Iris pigment epithelial cell (primary cell): ENCODE data around the gene TTYH2.
"Not testable (repeated sequence)": the region's sequence is repeated elsewhere in the genome, so short reads cannot be mapped to it uniquely, and the experiment has no call there.

Experiments
- DNase-seq: peaks from one replicate; pipeline ENCODE4 v3.0.0-alpha.2; 2011; ENCODE audit warnings: low read depth

TTYH2 gene

DNA sequence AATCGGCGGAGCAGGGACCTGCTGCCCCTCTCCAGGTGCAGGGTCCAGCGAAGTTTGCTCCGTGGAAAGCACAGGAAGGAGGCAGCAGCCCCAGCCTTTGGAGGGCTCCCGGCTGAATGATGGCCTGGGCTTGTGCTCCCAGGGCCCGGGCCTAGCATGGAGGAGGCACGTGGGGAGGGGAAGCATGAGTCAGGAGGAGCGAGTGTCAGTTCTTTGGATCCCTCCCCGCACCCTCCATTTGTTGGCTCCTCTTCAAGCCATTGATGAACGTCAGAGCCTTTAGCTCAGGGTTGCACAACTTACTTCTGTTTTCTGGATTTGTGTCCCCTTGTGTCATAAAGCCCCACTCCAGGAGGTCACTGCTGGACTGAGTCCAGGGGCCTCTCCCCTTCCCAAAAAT, 25.8 kb downstream of the TTYH2 start:
- peak; percentile 9 for DNase-seq

DNA sequence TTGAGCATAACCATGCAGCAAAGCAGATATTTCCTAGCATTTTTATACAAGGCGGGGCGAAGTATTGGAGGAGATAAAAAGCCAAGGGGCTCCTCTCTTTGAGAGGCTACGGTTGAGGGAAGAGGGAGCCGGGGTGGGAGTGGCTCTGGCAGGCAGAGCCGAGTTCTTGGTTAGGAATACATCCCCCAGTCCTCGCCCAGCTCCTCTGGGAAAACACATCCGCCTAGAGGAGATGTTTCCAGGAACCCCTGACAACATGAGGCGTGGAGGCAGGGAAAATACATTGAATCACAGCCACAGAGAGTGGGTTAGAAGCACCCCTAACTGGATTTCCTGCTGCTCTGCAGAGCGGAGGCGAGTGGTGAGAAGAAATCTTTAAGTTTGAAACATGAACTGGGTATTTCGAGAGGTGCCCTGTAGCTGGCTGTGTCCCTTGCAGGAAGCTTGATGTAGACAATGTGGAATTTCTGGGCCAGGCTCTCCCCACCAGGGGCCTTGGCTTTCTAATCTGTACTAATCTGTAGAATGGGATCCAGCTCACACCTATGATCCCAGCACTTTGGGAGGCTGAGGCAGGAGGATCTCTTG, 27.3 kb downstream of the TTYH2 start:
- DNase-seq, result peak; percentile 10

DNA sequence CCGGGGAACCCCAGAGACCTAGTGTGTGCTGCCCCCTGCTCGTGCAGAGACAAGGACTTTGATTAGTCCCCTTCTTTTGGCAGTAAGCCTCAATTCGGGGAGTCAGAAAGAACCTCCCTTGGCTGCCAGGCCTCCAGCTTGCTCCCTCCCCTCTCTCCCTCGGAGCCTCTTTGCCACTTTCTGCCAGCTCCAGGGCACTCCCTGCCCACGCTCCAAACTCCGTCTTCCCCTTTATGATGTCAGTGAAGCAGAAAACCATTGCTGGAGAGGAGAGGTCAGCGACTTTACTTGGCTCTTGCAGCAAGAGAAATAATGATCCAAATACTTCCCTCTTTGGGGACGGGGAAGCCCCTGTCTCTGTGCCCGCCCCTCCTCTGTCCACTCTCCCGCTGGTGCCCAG, 28.1 kb downstream of the TTYH2 start:
- DNase-seq, result no peak

DNA sequence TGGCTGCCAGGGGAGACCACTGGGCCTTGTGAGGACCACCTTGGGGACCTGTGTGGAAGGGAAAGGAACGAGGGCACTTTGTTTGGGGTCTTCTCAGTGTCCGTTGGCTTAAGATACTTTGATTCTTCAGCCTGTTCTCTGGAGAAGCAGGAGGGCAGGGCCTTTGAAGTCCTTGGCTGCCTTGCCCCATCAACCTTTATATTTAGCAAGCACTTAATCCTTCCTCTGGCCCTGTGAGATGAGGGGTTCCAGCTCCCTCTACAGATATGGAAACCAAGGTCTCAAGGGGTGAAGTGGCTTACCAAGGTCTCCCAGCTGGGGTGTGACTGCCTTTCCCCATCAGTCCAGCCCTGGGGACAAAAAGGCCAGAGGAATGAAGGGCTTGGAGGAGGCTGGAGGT, 28.5 kb downstream of the TTYH2 start:
- no peak for DNase-seq

DNA sequence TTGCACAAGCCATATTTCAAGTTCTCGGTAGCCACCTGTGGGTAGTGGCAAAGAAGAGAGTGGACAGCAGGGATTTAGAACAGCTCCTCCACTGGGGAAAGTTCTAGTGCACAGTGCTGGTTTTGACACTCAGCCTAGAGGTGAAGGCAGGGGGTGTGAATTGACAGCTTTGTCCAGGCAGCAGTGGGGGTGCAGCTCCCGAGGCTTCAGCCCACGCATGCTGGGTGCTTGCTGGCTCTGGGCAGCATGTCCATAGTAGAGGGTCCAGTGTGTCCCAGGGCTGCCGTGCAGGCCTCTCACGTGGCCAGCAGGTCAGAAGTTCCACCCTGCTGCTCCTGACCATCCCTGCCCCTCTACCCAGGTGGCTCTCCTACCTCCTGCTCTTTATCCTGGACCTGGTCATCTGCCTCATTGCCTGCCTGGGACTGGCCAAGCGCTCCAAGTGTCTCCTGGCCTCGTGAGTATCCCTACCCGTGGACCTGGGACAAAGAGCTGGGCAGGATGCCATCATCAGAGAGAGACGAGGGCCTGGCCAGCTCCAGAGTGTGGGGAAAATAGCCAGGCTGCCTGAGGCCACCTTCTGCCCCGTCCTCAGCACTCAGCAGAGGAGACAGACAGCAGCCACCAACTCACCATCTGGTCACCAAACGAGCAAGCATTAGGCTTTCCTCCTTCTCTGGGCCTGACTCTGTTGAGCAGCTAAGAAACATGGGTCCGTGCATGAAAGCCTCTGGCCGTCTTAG, 29.8 kb downstream of the TTYH2 start:
- DNase-seq, result no peak

DNA sequence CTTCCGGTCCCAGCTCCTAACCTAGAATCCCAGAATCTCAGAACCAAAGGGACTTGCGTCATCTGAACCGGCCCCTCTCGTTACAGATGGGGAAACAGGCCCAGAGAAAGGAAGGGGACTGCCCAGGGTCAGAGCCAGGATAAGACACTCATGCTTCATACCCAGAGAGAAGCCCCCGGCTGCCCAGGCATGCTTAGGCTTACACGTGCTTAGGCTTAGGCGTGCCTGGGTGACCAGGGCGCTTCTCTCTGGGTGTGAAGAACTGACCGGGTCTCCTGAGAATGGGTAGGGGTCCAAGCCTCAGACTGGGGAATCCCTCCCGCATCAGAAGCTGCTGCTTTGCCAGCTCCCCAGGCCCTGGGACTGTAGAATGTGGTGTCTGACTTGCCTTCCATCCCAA, 30.8 kb downstream of the TTYH2 start:
- no peak for DNase-seq

DNA sequence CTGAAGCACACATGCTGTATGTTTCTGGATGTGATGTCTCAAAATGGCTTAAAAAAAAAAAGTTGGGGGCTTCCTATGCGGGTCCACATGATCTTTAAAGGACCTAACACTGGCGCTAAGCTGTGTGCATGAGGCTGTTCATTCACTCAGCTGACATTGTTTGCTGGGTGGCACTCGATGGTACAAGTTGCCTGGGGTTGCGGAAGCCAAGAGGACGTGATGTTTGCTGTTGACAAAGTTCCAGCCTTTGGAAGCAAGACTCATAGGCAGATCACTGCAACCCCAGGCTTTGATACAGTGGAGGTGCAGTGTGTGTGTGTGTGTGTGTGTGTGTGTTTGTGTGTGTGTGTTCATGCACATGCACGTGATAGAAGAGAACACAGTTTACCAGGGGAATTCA, 31.2 kb downstream of the TTYH2 start:
- DNase-seq, result no peak

DNA sequence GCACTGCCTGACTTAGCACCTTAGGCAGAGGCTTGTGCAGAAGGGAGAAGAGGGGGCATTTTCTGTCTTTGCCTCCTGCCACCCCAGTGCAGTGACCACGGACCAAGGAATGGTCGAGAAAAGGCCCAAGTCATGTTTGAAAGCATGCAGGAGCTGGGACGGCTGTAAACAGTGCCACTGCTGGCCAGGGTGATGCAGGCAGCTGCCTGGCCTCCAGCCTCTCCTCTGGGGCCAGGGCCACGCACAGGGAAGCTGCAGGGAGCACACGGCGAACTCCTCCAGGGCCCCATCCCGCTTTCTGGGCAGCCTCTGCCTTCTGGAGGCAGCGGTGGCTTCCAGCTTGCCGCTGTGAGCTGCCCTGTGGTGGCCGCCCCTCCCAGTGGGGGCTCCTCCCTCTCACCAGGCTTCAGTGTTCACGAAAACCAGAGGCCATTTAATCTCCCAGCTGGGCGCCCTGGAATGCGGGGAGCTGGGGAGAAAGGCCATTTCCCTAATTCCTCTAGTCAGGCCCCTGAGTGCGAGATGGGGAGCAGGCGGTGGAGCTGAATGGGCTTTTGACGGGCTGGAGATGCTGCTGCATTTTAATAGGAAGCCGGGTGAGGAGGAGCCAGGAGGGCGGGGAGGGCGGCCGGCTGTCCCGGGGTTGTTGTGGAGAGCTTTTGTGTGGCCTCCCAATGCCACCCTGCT, 31.9 kb downstream of the TTYH2 start:
- no peak for DNase-seq

DNA sequence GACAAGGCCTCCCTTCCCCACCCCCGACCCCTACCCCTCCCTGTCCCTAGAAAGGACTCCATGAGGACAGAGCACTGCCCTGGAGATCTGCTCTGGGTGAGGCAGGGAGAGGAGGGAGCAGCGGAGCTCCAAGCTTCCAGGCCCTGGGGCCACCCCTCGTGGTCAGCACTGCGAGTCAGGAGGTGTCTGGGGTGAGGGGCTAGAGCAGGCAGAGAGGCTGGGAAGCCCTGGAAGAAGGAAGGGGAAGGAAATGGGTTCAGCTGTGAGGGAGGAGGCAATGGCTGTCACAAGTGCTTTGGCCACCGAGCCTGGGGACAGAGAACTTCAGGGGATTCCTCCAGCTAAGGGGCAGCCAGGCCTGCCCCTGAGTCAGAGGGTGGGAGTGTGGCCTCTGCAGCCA, 32.5 kb downstream of the TTYH2 start:
- no peak for DNase-seq

DNA sequence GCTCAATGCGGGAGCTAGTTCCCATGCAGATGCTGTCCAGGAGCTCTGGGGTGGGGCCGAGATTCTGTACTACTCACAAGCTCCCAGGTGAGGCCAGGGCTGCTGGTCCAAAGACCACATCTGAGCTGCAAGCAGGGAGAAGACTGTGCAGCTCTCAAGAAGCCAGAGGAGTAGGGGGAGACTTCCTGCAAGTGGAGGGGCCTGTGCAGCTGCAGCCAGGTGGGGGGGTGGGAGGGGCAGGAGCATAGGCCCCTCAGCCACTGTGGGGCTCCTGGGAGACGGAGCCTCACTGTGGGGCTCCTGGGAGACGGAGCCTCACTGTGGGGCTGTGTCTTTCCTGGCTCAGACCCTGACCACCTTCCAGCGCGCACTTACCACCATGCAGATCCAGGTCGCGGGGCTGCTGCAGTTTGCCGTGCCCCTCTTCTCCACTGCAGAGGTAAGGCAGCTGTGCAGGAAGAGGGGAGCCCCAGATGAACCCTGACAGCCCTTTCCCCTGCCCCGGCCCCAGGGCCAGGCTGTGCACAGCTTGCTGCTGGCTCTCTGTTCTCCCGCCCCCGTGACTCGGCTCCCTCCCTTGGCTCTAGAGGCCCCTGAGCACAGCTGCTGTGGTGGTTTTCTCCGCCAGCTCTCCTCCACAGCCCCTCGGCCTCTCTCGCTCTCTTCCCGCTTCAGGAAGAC, 36.4 kb downstream of the TTYH2 start:
- no peak for DNase-seq

DNA sequence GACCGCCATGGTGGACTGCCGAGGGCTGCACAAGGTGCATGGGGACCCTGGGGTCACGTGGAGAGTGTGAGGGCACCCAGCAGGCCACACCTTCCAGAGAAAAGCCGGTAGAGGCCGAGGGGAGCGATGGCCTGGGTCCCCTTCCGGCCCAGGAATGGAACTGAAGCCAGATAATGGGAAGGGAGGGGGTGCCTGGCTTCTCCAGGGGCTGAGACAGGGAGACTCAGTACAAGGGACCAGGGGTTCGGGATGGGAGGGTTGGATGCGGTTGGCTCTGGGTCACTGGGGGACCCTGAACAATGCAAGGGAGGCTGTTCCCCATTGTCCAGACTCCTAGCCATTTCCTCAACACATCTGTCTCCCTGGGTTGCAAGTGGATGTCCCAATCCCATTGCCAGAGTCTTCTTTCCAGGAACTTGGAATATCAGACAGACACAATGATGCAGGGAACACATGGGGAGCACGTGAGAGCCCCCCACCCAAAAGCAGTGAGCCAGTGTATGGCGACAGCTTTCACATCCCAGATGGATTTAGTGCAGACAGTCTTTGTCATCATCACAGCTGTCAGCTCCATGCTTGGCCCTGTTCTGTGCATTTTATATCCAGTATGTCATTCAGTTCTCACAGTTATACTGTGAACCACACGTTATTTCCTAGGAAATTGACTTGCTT, 37.1 kb downstream of the TTYH2 start:
- DNase-seq, result no peak

DNA sequence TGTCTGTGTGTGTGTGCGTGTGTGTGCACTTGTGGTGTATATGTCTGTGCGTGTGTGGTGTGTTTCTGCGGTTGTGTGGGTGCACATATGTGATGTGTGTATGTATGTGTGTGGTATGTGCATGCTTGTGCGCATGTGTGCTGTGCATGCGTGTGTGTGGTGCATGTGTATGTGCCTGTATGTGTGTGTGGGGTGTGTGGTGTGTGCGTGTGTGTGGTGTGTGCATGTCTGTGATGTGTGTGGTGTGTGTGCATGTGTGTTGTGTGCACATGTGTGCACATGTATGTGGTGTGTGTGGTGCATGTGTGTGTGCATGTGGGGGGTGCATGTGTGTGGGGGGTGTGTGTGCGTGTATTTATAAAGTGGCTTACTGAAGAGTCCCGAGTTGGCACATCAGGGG, 37.7 kb downstream of the TTYH2 start:
- DNase-seq, result no peak

DNA sequence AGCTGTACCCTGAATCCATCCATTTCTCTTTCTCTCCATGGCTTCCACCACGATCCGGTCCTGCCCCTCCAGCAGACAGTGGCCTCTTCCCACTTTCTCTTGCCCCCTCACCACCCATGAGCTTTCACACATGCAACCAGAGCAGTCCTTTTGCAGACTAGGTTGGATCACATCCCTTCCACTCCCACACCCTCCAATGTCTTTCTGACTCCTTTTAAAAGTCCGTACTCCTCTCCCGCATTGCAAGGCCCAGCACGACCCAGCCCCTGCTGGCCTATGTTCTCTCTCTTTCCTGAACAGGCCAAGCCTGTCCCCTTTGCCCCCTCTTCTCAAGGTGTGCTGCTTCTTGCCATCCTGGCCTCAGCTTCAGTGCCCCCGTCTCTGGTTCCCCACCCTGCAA, 38.2 kb downstream of the TTYH2 start:
- no peak for DNase-seq

DNA sequence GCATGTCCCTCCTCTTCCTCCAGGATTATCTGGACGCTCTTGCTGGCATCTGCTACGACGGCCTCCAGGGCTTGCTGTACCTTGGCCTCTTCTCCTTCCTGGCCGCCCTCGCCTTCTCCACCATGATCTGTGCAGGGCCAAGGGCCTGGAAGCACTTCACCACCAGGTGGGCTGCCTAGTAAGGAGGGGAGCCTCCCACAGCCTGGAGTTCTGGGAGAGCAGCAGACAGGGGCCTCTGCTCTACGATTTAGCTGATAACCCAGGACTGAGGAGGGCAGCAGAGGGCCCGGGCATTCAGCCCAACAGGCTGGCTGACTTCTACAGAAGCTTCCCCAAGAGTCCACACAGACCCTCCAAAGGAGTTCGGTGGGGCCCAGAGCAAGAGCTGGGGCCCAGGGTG, 38.8 kb downstream of the TTYH2 start:
- DNase-seq, result no peak

DNA sequence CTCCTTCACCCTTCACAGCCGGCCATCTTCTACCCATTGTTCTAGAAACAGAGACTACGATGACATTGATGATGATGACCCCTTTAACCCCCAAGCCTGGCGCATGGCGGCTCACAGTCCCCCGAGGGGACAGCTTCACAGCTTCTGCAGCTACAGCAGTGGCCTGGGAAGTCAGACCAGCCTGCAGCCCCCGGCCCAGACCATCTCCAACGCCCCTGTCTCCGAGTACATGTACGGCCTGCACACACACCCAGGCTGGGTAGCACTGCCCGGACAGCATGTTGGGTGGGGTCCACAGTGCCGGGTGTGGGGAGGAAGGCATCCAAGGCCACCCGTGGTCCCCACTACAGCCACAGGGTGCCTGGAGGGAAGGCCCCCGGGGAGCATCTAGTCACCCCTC, 39.7 kb downstream of the TTYH2 start:
- no peak for DNase-seq

DNA sequence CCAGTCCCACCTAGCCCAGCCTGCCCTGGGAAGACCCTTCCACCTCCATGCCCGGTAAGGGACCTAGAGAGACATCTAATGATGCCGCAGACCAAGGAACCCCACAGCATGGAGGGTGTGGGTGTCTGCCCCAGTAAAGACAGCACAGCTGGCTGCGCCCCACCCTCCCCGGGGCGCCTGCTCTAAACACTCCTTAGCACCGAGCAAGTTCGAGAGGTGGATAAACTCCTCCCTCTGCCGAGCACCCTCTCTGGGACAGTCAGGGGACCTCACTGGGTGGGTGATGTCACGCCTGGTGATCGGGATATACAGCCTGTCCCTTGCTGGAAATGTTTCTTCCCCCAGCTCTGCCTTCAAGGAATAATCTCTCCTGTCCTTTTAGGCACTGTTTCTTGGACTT, 43.9 kb downstream of the TTYH2 start:
- no peak for DNase-seq

DNA sequence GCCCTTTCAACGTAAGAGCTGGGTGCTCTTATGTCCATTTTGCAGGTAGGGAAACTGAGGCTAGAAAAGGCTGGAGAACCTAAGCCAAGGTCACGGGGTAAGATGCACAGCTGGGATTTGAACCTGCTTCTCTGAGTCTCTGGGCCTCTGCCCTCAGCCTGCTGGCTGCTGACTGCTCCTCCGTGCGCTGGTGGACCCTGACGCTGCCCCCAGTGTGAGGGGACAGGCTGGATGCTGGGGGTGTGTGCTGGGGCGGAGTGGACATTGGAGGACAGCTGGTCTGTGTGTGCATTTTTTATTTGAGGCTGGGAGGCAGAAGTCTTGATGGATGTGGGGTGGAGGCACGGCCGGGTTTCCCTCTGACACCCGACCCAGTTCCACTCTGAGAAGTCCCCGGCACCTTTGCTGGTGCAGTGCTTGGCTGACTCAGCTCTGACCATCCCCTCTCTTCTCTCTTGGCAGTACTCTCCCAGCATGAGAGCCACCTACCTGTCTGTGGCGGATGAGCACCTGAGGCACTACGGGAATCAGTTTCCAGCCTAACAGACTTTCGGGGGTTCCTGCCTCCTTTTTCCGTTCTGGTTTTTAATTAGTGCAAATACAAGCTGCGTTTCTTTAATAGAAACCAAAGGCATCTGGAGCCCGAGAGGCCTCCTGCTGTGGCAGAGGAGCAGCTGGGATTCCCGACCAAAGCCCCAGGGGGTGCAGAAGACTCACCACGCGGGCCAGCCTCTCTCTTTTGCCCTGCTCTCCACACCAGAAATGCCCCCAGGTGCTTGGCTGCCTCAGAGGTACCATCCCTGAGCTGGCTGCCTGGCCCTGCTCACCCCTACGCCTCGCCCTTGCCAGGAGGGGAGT, 46.5 kb downstream of the TTYH2 start:
- no peak for DNase-seq

DNA sequence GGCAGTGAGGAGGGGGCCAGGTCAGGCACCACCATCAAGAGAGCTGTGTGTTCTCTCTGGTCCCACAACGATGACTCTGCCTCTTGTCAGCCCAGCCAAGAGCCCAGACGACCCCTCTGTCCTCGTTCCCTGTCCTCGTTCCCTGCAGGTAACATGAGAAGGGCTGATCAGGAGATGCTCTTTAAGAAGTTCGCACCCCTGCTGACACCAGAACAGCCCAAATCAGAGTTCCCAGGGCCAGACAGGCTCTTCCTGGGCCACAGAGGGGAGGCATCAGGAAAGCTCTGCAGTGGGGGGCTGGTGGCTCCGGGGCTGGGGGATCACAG, 47.1 kb downstream of the TTYH2 start:
- DNase-seq, result no peak

DNA sequence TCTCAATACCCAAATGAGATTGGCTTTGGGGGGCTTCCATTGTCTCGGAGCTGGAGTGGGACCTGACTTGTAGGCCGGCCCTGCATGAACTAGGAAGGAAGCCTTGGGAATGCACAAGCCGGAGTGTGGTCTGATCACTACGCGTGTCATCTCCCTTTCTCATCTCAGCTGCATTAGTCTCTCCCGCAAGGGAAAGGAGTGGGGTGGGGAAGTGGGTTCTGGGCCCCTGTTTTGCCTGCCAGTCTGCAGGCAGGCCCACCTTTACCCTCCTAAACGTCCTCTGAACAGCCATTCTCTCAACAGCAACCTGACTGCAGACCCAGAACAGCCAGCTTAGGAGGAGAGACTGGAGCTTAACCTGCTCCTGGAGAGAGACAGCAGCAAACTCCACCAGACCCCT, 49.2 kb downstream of the TTYH2 start:
- DNase-seq, result no peak

DNA sequence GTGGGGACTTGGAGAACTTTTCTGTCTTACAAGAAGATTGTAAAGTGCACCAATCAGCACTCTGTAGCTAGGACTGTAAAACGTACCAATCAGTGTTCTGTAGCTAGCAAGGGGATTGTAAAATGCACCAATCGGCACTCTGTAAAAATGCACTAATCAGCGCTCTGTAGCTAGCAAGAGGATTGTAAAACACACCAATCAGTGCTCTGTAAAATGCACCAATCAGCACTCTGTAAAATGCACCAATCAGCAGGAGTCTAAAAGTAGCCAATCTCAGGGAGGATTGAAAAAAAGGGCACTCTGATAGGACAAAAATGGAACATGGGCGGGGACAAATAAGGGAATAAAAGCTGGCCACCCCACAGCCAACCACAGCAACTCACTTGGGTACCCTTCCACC, 53.7 kb downstream of the TTYH2 start:
- DNase-seq, result not testable (repeated sequence)

DNA sequence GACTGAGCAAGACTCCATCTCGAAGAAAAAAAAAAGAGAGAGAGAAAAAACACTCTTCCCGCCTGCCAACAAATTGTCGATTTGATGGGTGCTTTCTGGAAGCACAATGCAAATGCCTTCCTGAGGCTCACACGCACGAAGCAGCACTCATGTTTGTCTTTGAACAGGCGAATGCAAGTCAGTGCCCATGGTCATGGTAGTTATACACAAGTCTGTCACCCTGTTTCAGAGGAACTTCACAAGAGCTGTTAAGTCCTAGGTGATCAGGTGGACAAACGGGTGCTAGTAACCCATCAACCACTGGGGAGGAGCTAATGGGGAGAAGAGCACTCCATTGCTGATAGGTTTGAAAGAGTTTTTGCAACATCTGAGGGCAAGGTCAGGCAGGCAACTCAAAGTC, 54.2 kb downstream of the TTYH2 start:
- no peak for DNase-seq
